ENCODE results near the gene TMEM38B. TPM values are rescaled to one million over a fixed set of nuclear protein-coding genes. Genes with fewer than 3 reads are reported as not detected.

The TMEM38B gene
- total RNA-seq, 1 experiment from 2014 or later: 12.5 TPM

- intact Hi-C loops (cut with micrococcal nuclease): no loop called here
- no peaks in the 10 kb centered on the region for H3K36me3 Mint-ChIP-seq (ENCODE audit: insufficient read depth, unreplicated experiment)
- CTCF ChIA-PET: no interaction called here
Observed at GRCh38 chr9:105686936-105687335, 7.4 kb upstream of the TMEM38B start.

DNA sequence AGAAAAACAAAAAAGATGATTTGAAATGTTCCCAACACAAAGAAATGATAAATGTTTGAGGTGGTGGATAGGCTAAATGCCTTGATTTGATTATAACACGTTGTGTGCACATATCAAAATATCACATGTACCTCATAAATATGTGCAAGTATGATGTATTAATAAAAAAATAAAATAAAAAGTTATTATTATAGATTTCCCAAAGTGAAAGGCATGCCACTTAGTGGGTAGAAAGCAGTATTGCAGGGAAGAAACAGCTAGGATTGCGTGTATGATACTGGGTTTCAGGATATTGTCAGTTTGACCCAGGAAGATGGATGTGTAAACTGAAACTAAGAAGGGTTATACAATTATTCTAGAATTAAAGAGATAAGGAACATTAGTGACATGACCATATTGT is 3.6 kb upstream of the TMEM38B start:
- Mint-ChIP-seq H3K4me1 (ENCODE audit: insufficient read depth, unreplicated experiment) (peaks cover 16% of the 10 kb centered on the region), H3K27me3 (ENCODE audit: insufficient read depth, unreplicated experiment) (no peaks in the 10 kb centered on the region), H3K27ac (ENCODE audit: low read depth, unreplicated experiment) (no peak overlapping the region), H3K9me3 (ENCODE audit: unreplicated experiment) (no peaks in the 10 kb centered on the region), H3K36me3 (ENCODE audit: insufficient read depth, unreplicated experiment) (no peaks in the 10 kb centered on the region), H3K4me3 (ENCODE audit: unreplicated experiment) (no peak overlapping the region)
- TF ChIP-seq, protein P1, sequence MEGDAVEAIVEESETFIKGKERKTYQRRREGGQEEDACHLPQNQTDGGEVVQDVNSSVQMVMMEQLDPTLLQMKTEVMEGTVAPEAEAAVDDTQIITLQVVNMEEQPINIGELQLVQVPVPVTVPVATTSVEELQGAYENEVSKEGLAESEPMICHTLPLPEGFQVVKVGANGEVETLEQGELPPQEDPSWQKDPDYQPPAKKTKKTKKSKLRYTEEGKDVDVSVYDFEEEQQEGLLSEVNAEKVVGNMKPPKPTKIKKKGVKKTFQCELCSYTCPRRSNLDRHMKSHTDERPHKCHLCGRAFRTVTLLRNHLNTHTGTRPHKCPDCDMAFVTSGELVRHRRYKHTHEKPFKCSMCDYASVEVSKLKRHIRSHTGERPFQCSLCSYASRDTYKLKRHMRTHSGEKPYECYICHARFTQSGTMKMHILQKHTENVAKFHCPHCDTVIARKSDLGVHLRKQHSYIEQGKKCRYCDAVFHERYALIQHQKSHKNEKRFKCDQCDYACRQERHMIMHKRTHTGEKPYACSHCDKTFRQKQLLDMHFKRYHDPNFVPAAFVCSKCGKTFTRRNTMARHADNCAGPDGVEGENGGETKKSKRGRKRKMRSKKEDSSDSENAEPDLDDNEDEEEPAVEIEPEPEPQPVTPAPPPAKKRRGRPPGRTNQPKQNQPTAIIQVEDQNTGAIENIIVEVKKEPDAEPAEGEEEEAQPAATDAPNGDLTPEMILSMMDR (IDR thresholded peaks at IDR 0.05; ENCODE audit: unreplicated experiment): peak; percentile 40
- no TSS peak for BruUV-seq (replicated peaks)
- POLR2A ChIA-PET: no interaction called here
- intact Hi-C loops (cut with micrococcal nuclease): loop anchor here (5.0 to 10.0 kb wide), 2 partner anchors 86 to 243 kb away; partner anchors contain the start of gene FSD1L
- peak; percentile 25 for DNase-seq (ENCODE audit: unreplicated experiment)
- CTCF ChIA-PET: interaction anchor here (1.0 kb wide), 2 partner anchors 26 to 911 kb away, joined by 3 to 4 read pairs; no protein-coding TSS in a partner anchor

More at GRCh38 chr9:105686936-105687335, 7.4 kb upstream of the TMEM38B start:
- TF ChIP-seq, protein P1 (IDR thresholded peaks at IDR 0.05; ENCODE audit: unreplicated experiment): no peak
- peaks cover 6% of the 10 kb centered on the region for H3K4me1 Mint-ChIP-seq (ENCODE audit: insufficient read depth, unreplicated experiment)
- no peaks in the 10 kb centered on the region for H3K9me3 Mint-ChIP-seq (ENCODE audit: unreplicated experiment)
- DNase-seq (ENCODE audit: unreplicated experiment): no peak
- POLR2A ChIA-PET: no interaction called here
- H3K4me3 Mint-ChIP-seq (ENCODE audit: unreplicated experiment): no peak overlapping the region
- no peaks in the 10 kb centered on the region for H3K27me3 Mint-ChIP-seq (ENCODE audit: insufficient read depth, unreplicated experiment)
- H3K27ac Mint-ChIP-seq (ENCODE audit: low read depth, unreplicated experiment): no peak overlapping the region
- no TSS peak for BruUV-seq (replicated peaks)

GRCh38 chr9:105693435-105694189 is 729 bp upstream of the TMEM38B start:
- intact Hi-C loops (cut with micrococcal nuclease): loop anchor here (5.0 to 10.0 kb wide), 2 partner anchors 89 to 246 kb away; partner anchors contain the start of gene FSD1L
- H3K9me3 Mint-ChIP-seq (ENCODE audit: unreplicated experiment): no peaks in the 10 kb centered on the region
- peak overlapping the region; percentile 85 for H3K4me3 Mint-ChIP-seq (ENCODE audit: unreplicated experiment)
- ChIA-PET CTCF (interaction anchor here (0.7 to 1.7 kb wide), 4 partner anchors 25 to 181 kb away, joined by 3 to 12 read pairs (median 4); no protein-coding TSS in a partner anchor), POLR2A (interaction anchor here (0.5 to 2.5 kb wide), 9 partner anchors 9 to 948 kb away, joined by 3 to 6 read pairs (median 3); no protein-coding TSS in a partner anchor)
- TF ChIP-seq, protein P1 (IDR thresholded peaks at IDR 0.05; ENCODE audit: unreplicated experiment): no peak
- no peaks in the 10 kb centered on the region for H3K27me3 Mint-ChIP-seq (ENCODE audit: insufficient read depth, unreplicated experiment)
- no TSS peak for BruUV-seq (replicated peaks)
- H3K4me1 Mint-ChIP-seq (ENCODE audit: insufficient read depth, unreplicated experiment): peaks cover 21% of the 10 kb centered on the region
- no peak overlapping the region for H3K27ac Mint-ChIP-seq (ENCODE audit: low read depth, unreplicated experiment)
- DNase-seq (ENCODE audit: unreplicated experiment): peak; percentile 16
- no peaks in the 10 kb centered on the region for H3K36me3 Mint-ChIP-seq (ENCODE audit: insufficient read depth, unreplicated experiment)

GRCh38 chr9:105694848-105695581 is 674 bp downstream of the TMEM38B start:
- BruUV-seq (replicated peaks): TSS peak; percentile 38
- POLR2A ChIA-PET: interaction anchor here (0.6 to 2.5 kb wide), 5 partner anchors 12 to 245 kb away, joined by 3 to 6 read pairs (median 4); no protein-coding TSS in a partner anchor
- intact Hi-C loops (cut with micrococcal nuclease): loop anchor here (5.0 to 10.0 kb wide), 2 partner anchors 90 to 248 kb away; partner anchors contain the start of gene FSD1L
- CTCF ChIA-PET: interaction anchor here (0.6 to 1.7 kb wide), 2 partner anchors 23 to 39 kb away, joined by 4 to 12 read pairs; no protein-coding TSS in a partner anchor
- peak overlapping the region; percentile 41 for H3K27ac Mint-ChIP-seq (ENCODE audit: low read depth, unreplicated experiment)
- H3K27me3 Mint-ChIP-seq (ENCODE audit: insufficient read depth, unreplicated experiment): no peaks in the 10 kb centered on the region
- no peaks in the 10 kb centered on the region for H3K36me3 Mint-ChIP-seq (ENCODE audit: insufficient read depth, unreplicated experiment)
- H3K9me3 Mint-ChIP-seq (ENCODE audit: unreplicated experiment): no peaks in the 10 kb centered on the region
- H3K4me1 Mint-ChIP-seq (ENCODE audit: insufficient read depth, unreplicated experiment): peaks cover 30% of the 10 kb centered on the region
- peak overlapping the region; percentile 85 for H3K4me3 Mint-ChIP-seq (ENCODE audit: unreplicated experiment)
- DNase-seq (ENCODE audit: unreplicated experiment): peak; percentile 61
- TF ChIP-seq, protein P1 (IDR thresholded peaks at IDR 0.05; ENCODE audit: unreplicated experiment): no peak

Measured in MCF 10A (cell line).